ENCODE results near the gene SAMD4A.
A peak's percentile ranks its signal among the peaks of the same experiment; 100 is the strongest.

SAMD4A gene

DNA sequence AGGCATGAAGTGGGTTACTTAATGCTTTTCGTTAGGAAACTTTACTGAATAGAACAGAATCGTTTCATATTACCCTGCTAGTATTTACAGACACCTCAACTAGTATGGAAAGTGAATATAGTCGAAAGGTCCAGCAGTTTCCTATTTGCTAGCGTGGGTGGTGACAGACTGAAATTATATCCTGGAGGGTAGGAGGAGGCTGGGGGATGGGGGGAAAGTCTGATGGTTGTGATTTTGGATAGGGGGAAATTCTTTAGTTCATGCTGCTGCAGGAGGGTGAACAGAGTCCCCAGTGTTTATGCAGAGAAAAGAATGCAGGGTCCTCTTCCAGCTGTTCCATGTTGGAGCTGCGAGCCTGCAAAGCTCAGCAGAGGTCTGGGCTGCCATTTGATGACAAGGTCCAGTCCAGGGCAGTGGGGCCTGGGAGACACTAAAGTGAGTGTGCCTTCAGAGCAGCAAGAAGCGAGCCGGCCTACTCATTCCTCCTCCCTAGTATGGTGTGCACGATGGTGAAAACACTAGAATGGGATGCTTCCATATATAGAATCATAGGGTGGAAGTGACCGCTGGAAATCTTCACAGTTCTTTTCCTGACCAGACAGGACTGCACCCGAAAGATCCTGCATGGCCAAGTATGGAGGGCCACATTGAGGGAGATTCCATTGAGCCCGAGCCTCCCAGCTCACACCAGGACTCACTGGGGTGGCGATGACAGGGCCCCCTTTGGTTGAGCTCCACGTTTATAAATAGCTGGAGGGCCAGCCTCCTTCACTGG lies 2.1 kb downstream of the SAMD4A start:
- TF ChIP-seq, protein P1, sequence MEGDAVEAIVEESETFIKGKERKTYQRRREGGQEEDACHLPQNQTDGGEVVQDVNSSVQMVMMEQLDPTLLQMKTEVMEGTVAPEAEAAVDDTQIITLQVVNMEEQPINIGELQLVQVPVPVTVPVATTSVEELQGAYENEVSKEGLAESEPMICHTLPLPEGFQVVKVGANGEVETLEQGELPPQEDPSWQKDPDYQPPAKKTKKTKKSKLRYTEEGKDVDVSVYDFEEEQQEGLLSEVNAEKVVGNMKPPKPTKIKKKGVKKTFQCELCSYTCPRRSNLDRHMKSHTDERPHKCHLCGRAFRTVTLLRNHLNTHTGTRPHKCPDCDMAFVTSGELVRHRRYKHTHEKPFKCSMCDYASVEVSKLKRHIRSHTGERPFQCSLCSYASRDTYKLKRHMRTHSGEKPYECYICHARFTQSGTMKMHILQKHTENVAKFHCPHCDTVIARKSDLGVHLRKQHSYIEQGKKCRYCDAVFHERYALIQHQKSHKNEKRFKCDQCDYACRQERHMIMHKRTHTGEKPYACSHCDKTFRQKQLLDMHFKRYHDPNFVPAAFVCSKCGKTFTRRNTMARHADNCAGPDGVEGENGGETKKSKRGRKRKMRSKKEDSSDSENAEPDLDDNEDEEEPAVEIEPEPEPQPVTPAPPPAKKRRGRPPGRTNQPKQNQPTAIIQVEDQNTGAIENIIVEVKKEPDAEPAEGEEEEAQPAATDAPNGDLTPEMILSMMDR (IDR thresholded peaks at IDR 0.05; ENCODE audit: poor library complexity, severe bottlenecking), result no peak
- peak overlapping the region; percentile 89 for H3K27ac ChIP-seq (ENCODE audit: poor library complexity, severe bottlenecking)
- peaks cover 37% of the 10 kb centered on the region for H3K4me1 ChIP-seq (ENCODE audit: insufficient read depth, poor library complexity, severe bottlenecking)
- H3K9me3 ChIP-seq (ENCODE audit: severe bottlenecking), result peaks cover 4% of the 10 kb centered on the region
- no peaks in the 10 kb centered on the region for H3K27me3 ChIP-seq (ENCODE audit: insufficient read depth, poor library complexity, severe bottlenecking)
- peaks cover 43% of the 10 kb centered on the region for H3K36me3 ChIP-seq (ENCODE audit: low read depth)
- DNase-seq (ENCODE audit: low spot score), result no peak
- peak; percentile 4 for ATAC-seq (ENCODE audit: low read depth)
- peak overlapping the region; percentile 88 for H3K4me3 ChIP-seq (ENCODE audit: severe bottlenecking)

DNA sequence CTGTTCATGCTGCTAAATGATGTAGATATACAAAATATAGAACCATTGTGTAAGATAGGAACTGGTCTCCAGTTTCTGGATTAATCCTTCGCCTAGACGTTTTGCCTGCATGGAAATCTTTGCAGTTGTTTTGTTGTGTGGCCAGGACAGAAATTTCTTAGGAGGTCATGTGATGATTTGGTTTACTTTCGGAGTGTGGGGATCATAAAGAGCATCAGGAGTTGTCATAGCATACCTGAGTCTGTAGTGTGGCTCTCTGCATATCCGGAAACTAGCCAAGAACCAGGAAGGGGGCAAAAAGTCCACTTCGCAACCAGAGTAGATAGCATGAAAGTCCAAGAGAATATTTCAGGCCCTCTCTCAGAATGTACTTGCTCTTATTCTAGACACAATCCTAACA lies 3.1 kb downstream of the SAMD4A start:
- TF ChIP-seq, protein P1 (IDR thresholded peaks at IDR 0.05; ENCODE audit: poor library complexity, severe bottlenecking), result no peak
- ATAC-seq (ENCODE audit: low read depth), result no peak
- Histone ChIP-seq H3K4me3 (ENCODE audit: severe bottlenecking) (peak overlapping the region; percentile 88), H3K9me3 (ENCODE audit: severe bottlenecking) (peaks cover 4% of the 10 kb centered on the region), H3K4me1 (ENCODE audit: insufficient read depth, poor library complexity, severe bottlenecking) (peaks cover 30% of the 10 kb centered on the region), H3K27me3 (ENCODE audit: insufficient read depth, poor library complexity, severe bottlenecking) (no peaks in the 10 kb centered on the region), H3K27ac (ENCODE audit: poor library complexity, severe bottlenecking) (peak overlapping the region; percentile 89), H3K36me3 (ENCODE audit: low read depth) (peaks cover 46% of the 10 kb centered on the region)
- no peak for DNase-seq (ENCODE audit: low spot score)

DNA sequence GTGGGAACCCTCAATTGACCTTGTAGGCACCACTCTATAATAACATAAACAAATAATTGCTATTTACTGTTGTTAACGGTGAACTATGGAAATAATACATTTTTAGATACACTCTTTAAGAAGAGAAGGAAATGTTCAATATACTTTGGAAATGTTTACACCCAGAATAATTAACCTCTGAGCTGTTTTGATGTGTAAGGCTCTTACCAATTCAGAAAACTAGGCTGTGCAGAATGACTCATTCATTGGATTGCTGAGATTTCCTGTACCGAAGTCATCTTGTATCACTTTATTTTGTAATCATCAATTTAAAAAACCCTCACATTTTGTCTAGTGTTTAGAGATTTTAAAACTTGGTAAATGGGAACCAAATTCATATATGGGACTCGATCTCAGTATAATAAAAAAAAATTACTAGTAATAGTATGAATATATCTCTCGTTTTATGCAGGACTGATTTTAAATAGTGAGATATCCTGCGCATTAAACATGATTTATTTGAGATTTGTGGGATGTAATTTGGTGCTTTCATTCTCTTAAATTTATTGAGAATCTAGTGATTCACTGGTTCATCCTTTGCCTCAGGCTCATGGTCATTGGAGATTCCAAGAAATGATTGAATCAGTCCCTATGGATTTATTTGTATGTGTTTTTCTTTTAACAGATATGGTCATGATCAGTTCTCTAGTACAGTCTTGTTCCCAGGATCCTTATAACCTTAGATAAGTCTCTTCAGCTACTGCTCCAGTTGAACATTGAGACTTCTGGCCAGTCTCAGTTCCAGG lies 3.9 kb downstream of the SAMD4A start:
- ATAC-seq (ENCODE audit: low read depth), result peak; percentile 25
- Histone ChIP-seq H3K36me3 (ENCODE audit: low read depth) (peaks cover 46% of the 10 kb centered on the region), H3K4me3 (ENCODE audit: severe bottlenecking) (no peak overlapping the region), H3K4me1 (ENCODE audit: insufficient read depth, poor library complexity, severe bottlenecking) (peaks cover 32% of the 10 kb centered on the region), H3K9me3 (ENCODE audit: severe bottlenecking) (peaks cover 4% of the 10 kb centered on the region), H3K27ac (ENCODE audit: poor library complexity, severe bottlenecking) (peak overlapping the region; percentile 89), H3K27me3 (ENCODE audit: insufficient read depth, poor library complexity, severe bottlenecking) (no peaks in the 10 kb centered on the region)
- no peak for DNase-seq (ENCODE audit: low spot score)
- TF ChIP-seq, protein P1 (IDR thresholded peaks at IDR 0.05; ENCODE audit: poor library complexity, severe bottlenecking), result no peak

DNA sequence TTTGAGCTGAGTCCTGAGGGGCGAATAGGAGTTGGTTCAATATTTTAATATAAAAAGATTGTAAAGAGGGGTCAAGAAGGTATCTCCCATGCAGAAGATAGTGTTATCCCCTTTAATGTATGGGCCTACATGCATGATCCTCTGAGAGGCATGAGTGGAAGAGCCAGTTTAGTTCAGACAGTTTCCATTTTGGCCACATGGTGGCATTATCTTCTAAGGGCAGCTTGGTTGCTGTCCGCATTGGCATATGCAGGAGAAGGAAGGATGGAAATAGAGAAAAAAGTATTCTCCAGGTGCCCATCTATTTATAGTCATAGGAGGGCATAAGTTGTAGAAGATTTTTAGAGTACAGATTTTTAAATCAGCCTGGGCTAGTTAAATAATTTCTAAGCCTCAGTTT lies 5.4 kb downstream of the SAMD4A start:
- ATAC-seq (ENCODE audit: low read depth) (no peak), DNase-seq (ENCODE audit: low spot score) (no peak)
- Histone ChIP-seq H3K4me1 (ENCODE audit: insufficient read depth, poor library complexity, severe bottlenecking) (peaks cover 45% of the 10 kb centered on the region), H3K36me3 (ENCODE audit: low read depth) (peaks cover 55% of the 10 kb centered on the region), H3K27me3 (ENCODE audit: insufficient read depth, poor library complexity, severe bottlenecking) (no peaks in the 10 kb centered on the region), H3K27ac (ENCODE audit: poor library complexity, severe bottlenecking) (peak overlapping the region; percentile 89), H3K9me3 (ENCODE audit: severe bottlenecking) (peaks cover 4% of the 10 kb centered on the region), H3K4me3 (ENCODE audit: severe bottlenecking) (no peak overlapping the region)
- TF ChIP-seq, protein P1 (IDR thresholded peaks at IDR 0.05; ENCODE audit: poor library complexity, severe bottlenecking), result peak; percentile 76

Measured in RWPE2 (cell line).